Naive thymus-derived CD4-positive, alpha-beta T cell (primary cell): ENCODE results near the gene HSPBP1. TPM values are rescaled to one million over a fixed set of nuclear protein-coding genes. Genes with fewer than 3 reads are reported as not detected.

Experiments used
- ATAC-seq: fragments of 150-1000 bp; cut with Tn5 transposase; 2 replicates; pipeline ENCODE4 v1.10.0; 2021; ENCODE audit warnings: mild to moderate bottlenecking, moderate library complexity
- CTCF ChIA-PET: fragments of 350-600 bp; sonication (Branson Sonifier 250); formaldehyde crosslinking; loops from one replicate; lab custom pipeline; 2021; ENCODE audit warnings: antibody characterized with exemption; lab: Charles Lee
- POLR2A ChIA-PET: fragments of 350-600 bp; sonication (Branson Sonifier 250); formaldehyde crosslinking; loops from one replicate; lab custom pipeline; 2021; ENCODE audit warnings: antibody characterized with exemption, inconsistent platforms; lab: Charles Lee
- DNase-seq, 9 donors: peaks; one replicate each; pipeline versions ENCODE4 v3.0.0 to v3.0.0-alpha.2; 2020 to 2022; ENCODE audit warnings: mixed read lengths in 1 of 9
- H3K27ac ChIP-seq: one replicate; pipeline ENCODE4 v1.7.0; 2013; ENCODE audit warnings: mild to moderate bottlenecking, low read depth, low read length, moderate library complexity
- H3K27me3 ChIP-seq, 2 donors: one replicate each; pipeline ENCODE4 v1.7.0; 2013; ENCODE audit warnings: low read length in 2 of 2, mild to moderate bottlenecking in 2 of 2, moderate library complexity in 2 of 2; ENCODE audit not compliant: control insufficient read depth in 2 of 2, insufficient read depth in 2 of 2
- H3K36me3 ChIP-seq, 3 experiments: 1 replicate in 2 of 3; 2 replicates in 1 of 3; pipeline ENCODE4 v1.7.0; 2013; ENCODE audit warnings: low read length in 3 of 3, mild to moderate bottlenecking in 3 of 3, moderate library complexity in 1 of 3; ENCODE audit not compliant: insufficient read depth in 3 of 3, control insufficient read depth in 2 of 3
- H3K4me1 ChIP-seq, 2 donors: one replicate each; pipeline ENCODE4 v1.7.0; 2013; ENCODE audit warnings: low read length in 2 of 2, mild to moderate bottlenecking in 2 of 2, moderate library complexity in 1 of 2; ENCODE audit not compliant: control insufficient read depth in 2 of 2, insufficient read depth in 2 of 2
- H3K4me3 ChIP-seq: 2 replicates; pipeline ENCODE4 v1.7.0; 2013; ENCODE audit warnings: mild to moderate bottlenecking, low read length
- H3K9me3 ChIP-seq, 3 experiments: 1 replicate in 2 of 3; 2 replicates in 1 of 3; pipeline ENCODE4 v1.7.0; 2013; ENCODE audit warnings: low read length in 3 of 3; ENCODE audit not compliant: control insufficient read depth in 2 of 3
- H3K27ac Mint-ChIP-seq, 9 donors: one replicate each; pipeline ENCODE4 v1.8.0; 2020 to 2022; ENCODE audit warnings: mixed read lengths in 9 of 9, mild to moderate bottlenecking in 8 of 9, moderate library complexity in 5 of 9, inconsistent platforms in 2 of 9
- H3K27me3 Mint-ChIP-seq, 5 donors: one replicate each; pipeline ENCODE4 v1.8.0; 2021 to 2022; ENCODE audit warnings: mixed read lengths in 5 of 5, mild to moderate bottlenecking in 1 of 5
- H3K36me3 Mint-ChIP-seq, 5 donors: one replicate each; pipeline ENCODE4 v1.8.0; 2020 to 2022; ENCODE audit warnings: mixed read lengths in 5 of 5, mild to moderate bottlenecking in 3 of 5, inconsistent platforms in 1 of 5
- H3K4me1 Mint-ChIP-seq, 7 donors: one replicate each; pipeline ENCODE4 v1.8.0; 2020 to 2022; ENCODE audit warnings: mixed read lengths in 7 of 7, mild to moderate bottlenecking in 3 of 7, inconsistent platforms in 1 of 7
- H3K4me3 Mint-ChIP-seq, 10 donors: one replicate each; pipeline ENCODE4 v1.8.0; 2020 to 2022; ENCODE audit warnings: mild to moderate bottlenecking in 10 of 10, mixed read lengths in 10 of 10, moderate library complexity in 6 of 10, inconsistent platforms in 2 of 10
- H3K9me3 Mint-ChIP-seq, 11 donors: one replicate each; pipeline ENCODE4 v1.8.0; 2020 to 2022; ENCODE audit warnings: mixed read lengths in 11 of 11, mild to moderate bottlenecking in 4 of 11, inconsistent platforms in 1 of 11, moderate library complexity in 1 of 11
- intact Hi-C, 2 donors: fragments of 100-400 bp; cut with micrococcal nuclease; formaldehyde crosslinking; loops; one replicate each; pipeline ENCODE4 v1.15.1; 2023
- polyA plus RNA-seq, 2 donors: library from polyadenylated mRNA; unstranded; fragments of 300-500 nt; fragmentation: Illumina TruSeq; gene quantifications; one replicate each; pipeline ENCODE4 v1.2.3, GENCODE V29; 2021
- total RNA-seq, 6 experiments: library from RNA in 5 of 6; stranded (reverse) in 5 of 6; gene quantifications; 1 replicate in 5 of 6; 2 replicates in 1 of 6; pipeline ENCODE4 v1.2.3 and lab custom pipeline; 2021 to 2026

HSPBP1 gene
- total and polyA plus RNA-seq, 7 experiments from 2014 or later = 15.0 to 44.7 (median 19.2) TPM

- intact Hi-C loops = no loop called here
- H3K27ac Mint-ChIP-seq = no peak overlapping the region
- no peak for DNase-seq
- H3K27ac ChIP-seq = no peak overlapping the region
- H3K4me3 ChIP-seq = no peak overlapping the region
- no peak overlapping the region for H3K4me3 Mint-ChIP-seq
- H3K9me3 Mint-ChIP-seq = peaks cover 0 to 1% (median 0%) of the 10 kb centered on the region in 11 donors
- peaks cover 0 to 8% (median 3%) of the 10 kb centered on the region in 7 donors for H3K4me1 Mint-ChIP-seq
- POLR2A ChIA-PET = interaction anchor here (1.8 kb wide), 1 partner anchor 18 kb away, joined by 5 read pairs; no protein-coding TSS in a partner anchor
- H3K36me3 ChIP-seq = peaks cover 32 to 99% (median 65%) of the 10 kb centered on the region in 3 experiments
- peaks cover 4 to 39% (median 14%) of the 10 kb centered on the region in 5 donors for H3K36me3 Mint-ChIP-seq
- no peaks in the 10 kb centered on the region for H3K27me3 ChIP-seq
- CTCF ChIA-PET = no interaction called here
- H3K27me3 Mint-ChIP-seq = no peaks in the 10 kb centered on the region
- H3K4me1 ChIP-seq = no peaks in the 10 kb centered on the region
- H3K9me3 ChIP-seq = no peaks in the 10 kb centered on the region
- ATAC-seq = no peak
Measured at GRCh38 chr19:55241935-55242464, 37.9 kb downstream of the HSPBP1 start.

DNA sequence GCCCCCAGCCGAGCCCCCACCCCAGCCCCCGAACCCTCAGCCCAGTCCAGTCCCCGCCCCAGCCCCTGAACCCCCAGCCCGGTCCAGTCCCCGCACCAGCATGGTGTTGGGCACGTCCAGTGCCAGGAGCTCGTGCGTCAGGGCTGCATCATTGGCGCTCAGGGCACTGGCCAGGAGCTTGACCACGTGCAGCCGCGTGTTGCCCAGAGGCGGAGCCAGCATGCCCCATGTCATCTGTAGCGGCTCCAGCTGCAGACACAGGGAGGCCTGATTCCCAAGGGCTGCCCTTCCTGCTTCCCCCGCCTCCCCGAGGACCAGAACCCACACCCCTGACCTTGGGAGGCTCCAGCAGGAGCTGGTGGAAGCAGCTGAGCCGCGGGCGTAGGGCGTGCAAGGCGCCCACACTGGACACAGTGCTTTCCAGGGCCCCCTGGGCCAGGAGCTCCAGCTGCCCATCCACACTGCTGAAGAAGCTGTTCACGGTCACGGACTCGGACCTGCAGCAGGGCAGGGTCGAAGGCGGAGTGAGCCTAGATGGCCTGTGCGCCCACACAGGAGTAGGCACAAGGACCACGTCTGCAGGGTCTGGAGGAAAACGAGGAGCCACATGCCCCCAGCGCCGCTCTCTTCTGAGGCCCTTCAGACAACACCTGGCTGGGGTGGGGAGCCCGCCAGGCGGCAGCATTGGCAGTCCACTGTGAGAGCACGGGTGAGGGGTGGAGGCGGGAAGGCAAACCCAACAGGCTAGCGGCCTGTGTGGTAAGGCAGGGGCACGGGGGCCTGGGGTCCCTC is 38.6 kb downstream of the HSPBP1 start:
- ATAC-seq = no peak
- no peak overlapping the region for H3K27ac Mint-ChIP-seq
- H3K27me3 ChIP-seq = no peaks in the 10 kb centered on the region
- H3K4me1 ChIP-seq = no peaks in the 10 kb centered on the region
- no peak overlapping the region for H3K27ac ChIP-seq
- peaks cover 36 to 99% (median 66%) of the 10 kb centered on the region in 3 experiments for H3K36me3 ChIP-seq
- CTCF ChIA-PET = no interaction called here
- H3K9me3 Mint-ChIP-seq = peaks cover 0 to 1% (median 0%) of the 10 kb centered on the region in 11 donors
- H3K4me3 Mint-ChIP-seq = no peak overlapping the region
- no peaks in the 10 kb centered on the region for H3K9me3 ChIP-seq
- H3K36me3 Mint-ChIP-seq = peaks cover 4 to 45% (median 16%) of the 10 kb centered on the region in 5 donors
- H3K4me3 ChIP-seq = no peak overlapping the region
- POLR2A ChIA-PET = interaction anchor here (1.0 to 1.8 kb wide), 3 partner anchors 13 to 18 kb away, joined by 4 to 5 read pairs (median 4); no protein-coding TSS in a partner anchor
- no peak for DNase-seq
- intact Hi-C loops = no loop called here
- no peaks in the 10 kb centered on the region for H3K27me3 Mint-ChIP-seq
- H3K4me1 Mint-ChIP-seq = peaks cover 0 to 8% (median 3%) of the 10 kb centered on the region in 7 donors

DNA sequence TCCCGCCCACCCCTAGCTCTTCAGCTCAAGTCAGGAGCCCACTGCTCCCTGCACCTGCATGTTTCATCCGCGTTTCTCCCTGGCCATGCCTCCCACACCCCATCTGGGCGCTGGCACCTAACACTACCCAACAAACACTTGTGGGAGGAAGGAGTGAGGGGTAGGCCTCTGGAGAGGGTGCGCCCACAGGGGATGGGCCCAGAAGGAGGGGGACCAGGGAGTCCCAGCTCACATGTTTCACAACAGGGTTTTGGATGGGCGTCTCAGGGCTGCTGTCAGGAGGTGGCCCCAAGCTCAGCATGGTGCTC is 39.2 kb downstream of the HSPBP1 start:
- Histone ChIP-seq H3K4me3 (no peak overlapping the region), H3K27ac (no peak overlapping the region), H3K9me3 (no peaks in the 10 kb centered on the region), H3K27me3 (no peaks in the 10 kb centered on the region), H3K4me1 (no peaks in the 10 kb centered on the region), H3K36me3 (peaks cover 33 to 99% (median 67%) of the 10 kb centered on the region in 3 experiments)
- intact Hi-C loops = no loop called here
- Mint-ChIP-seq H3K9me3 (no peaks in the 10 kb centered on the region), H3K27ac (no peak overlapping the region), H3K27me3 (no peaks in the 10 kb centered on the region), H3K36me3 (peaks cover 4 to 51% (median 16%) of the 10 kb centered on the region in 5 donors), H3K4me3 (no peak overlapping the region), H3K4me1 (peaks cover 0 to 8% (median 3%) of the 10 kb centered on the region in 7 donors)
- ATAC-seq (no peak), DNase-seq (no peak)
- CTCF ChIA-PET = no interaction called here
- POLR2A ChIA-PET = interaction anchor here (1.0 to 1.8 kb wide), 3 partner anchors 14 to 19 kb away, joined by 4 to 5 read pairs (median 4); no protein-coding TSS in a partner anchor

- no peak for DNase-seq
Measured at GRCh38 chr19:55239004-55239403, 40.9 kb downstream of the HSPBP1 start.

GRCh38 chr19:55238030-55238429 is 41.9 kb downstream of the HSPBP1 start:
- DNase-seq (no peak), ATAC-seq (no peak)
- Mint-ChIP-seq H3K27ac (no peak overlapping the region), H3K4me1 (peaks cover 0 to 9% (median 5%) of the 10 kb centered on the region in 7 donors), H3K4me3 (no peak overlapping the region), H3K9me3 (no peaks in the 10 kb centered on the region), H3K27me3 (no peaks in the 10 kb centered on the region), H3K36me3 (peaks cover 4 to 54% (median 31%) of the 10 kb centered on the region in 5 donors)
- Histone ChIP-seq H3K27ac (no peak overlapping the region), H3K9me3 (no peaks in the 10 kb centered on the region), H3K4me3 (no peak overlapping the region), H3K4me1 (no peaks in the 10 kb centered on the region), H3K27me3 (no peaks in the 10 kb centered on the region), H3K36me3 (peaks cover 41 to 97% (median 59%) of the 10 kb centered on the region in 3 experiments)
- POLR2A ChIA-PET = interaction anchor here (0.5 to 0.8 kb wide), 3 partner anchors 16 to 164 kb away, joined by 3 read pairs; no protein-coding TSS in a partner anchor
- CTCF ChIA-PET = no interaction called here
- intact Hi-C loops = no loop called here

More at GRCh38 chr19:55239004-55239403, 40.9 kb downstream of the HSPBP1 start:
- H3K27ac ChIP-seq = no peak overlapping the region
- peaks cover 33 to 97% (median 60%) of the 10 kb centered on the region in 3 experiments for H3K36me3 ChIP-seq
- H3K36me3 Mint-ChIP-seq = peaks cover 4 to 56% (median 28%) of the 10 kb centered on the region in 5 donors
- H3K4me1 Mint-ChIP-seq = peaks cover 0 to 10% (median 4%) of the 10 kb centered on the region in 7 donors
- POLR2A ChIA-PET = no interaction called here
- no peak for ATAC-seq
- H3K27me3 Mint-ChIP-seq = no peaks in the 10 kb centered on the region
- no peak overlapping the region for H3K4me3 Mint-ChIP-seq
- H3K4me3 ChIP-seq = no peak overlapping the region
- H3K4me1 ChIP-seq = no peaks in the 10 kb centered on the region
- CTCF ChIA-PET = no interaction called here
- intact Hi-C loops = no loop called here
- H3K27me3 ChIP-seq = no peaks in the 10 kb centered on the region
- no peaks in the 10 kb centered on the region for H3K9me3 Mint-ChIP-seq
- no peaks in the 10 kb centered on the region for H3K9me3 ChIP-seq
- H3K27ac Mint-ChIP-seq = no peak overlapping the region

DNA sequence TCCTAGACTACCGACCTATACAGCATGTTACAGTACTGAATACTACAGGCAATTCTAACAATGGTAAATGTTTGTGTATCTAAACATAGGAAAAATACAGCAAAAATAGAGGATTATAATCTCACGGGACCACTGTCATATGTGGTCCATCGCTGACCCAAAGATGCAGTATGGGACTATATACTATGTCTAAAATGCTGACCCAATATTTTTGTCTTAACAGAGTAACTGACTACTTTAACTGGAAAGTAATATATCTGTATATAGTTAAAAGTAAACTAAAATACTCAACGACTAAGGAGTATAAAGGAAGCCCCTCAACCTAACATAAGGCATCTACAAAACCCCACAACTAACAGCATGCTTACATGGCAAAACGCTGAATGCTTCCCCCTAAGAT is 46.9 kb downstream of the HSPBP1 start:
- DNase-seq (no peak), ATAC-seq (no peak)
- Histone ChIP-seq H3K27me3 (no peaks in the 10 kb centered on the region), H3K27ac (no peak overlapping the region), H3K36me3 (peaks cover 43 to 96% (median 55%) of the 10 kb centered on the region in 3 experiments), H3K9me3 (no peaks in the 10 kb centered on the region), H3K4me3 (no peak overlapping the region), H3K4me1 (no peaks in the 10 kb centered on the region)
- intact Hi-C loops = no loop called here
- peaks cover 0 to 53% (median 32%) of the 10 kb centered on the region in 5 donors for H3K36me3 Mint-ChIP-seq
- peak overlapping the region in 1 of 9 donors; percentile 31 for H3K27ac Mint-ChIP-seq
- H3K27me3 Mint-ChIP-seq = no peaks in the 10 kb centered on the region
- ChIA-PET POLR2A (interaction anchor here (0.5 kb wide), 1 partner anchor 34 kb away, joined by 4 read pairs; no protein-coding TSS in a partner anchor), CTCF (no interaction called here)
- H3K9me3 Mint-ChIP-seq = no peaks in the 10 kb centered on the region
- no peak overlapping the region for H3K4me3 Mint-ChIP-seq
- peaks cover 0 to 9% (median 2%) of the 10 kb centered on the region in 7 donors for H3K4me1 Mint-ChIP-seq
